Neutrophil (primary cell): ENCODE results near the gene LRIT2.

Source experiments
- H3K27ac ChIP-seq: fragments of 200-600 bp; sonication (generic); 2 replicates; pipeline ENCODE4 v1.5.1; 2016; ENCODE audit warnings: mild to moderate bottlenecking, moderate library complexity
- H3K27me3 ChIP-seq: fragments of 200-600 bp; sonication (generic); 2 replicates; pipeline ENCODE4 v1.6.0; 2016; ENCODE audit warnings: mild to moderate bottlenecking
- H3K36me3 ChIP-seq: fragments of 200-600 bp; sonication (generic); 2 replicates; pipeline ENCODE4 v1.5.1; 2017
- H3K4me1 ChIP-seq, 2 experiments: fragments of 200-600 bp in 1 of 2; sonication (generic) in 1 of 2; 1 replicate in 1 of 2; 2 replicates in 1 of 2; pipeline versions ENCODE4 v1.5.1 to v1.6.1; 2013 to 2016; ENCODE audit warnings: low read depth in 1 of 2, low read length in 1 of 2, mild to moderate bottlenecking in 1 of 2, moderate library complexity in 1 of 2; ENCODE audit not compliant: control insufficient read depth in 1 of 2, insufficient read depth in 1 of 2
- H3K4me3 ChIP-seq, 2 experiments: fragments of 200-600 bp in 1 of 2; sonication (generic) in 1 of 2; 1 replicate in 1 of 2; 2 replicates in 1 of 2; pipeline ENCODE4 v1.5.1; 2013 to 2016; ENCODE audit warnings: low read depth in 1 of 2, low read length in 1 of 2, mild to moderate bottlenecking in 1 of 2, moderate library complexity in 1 of 2
- H3K9me3 ChIP-seq: fragments of 200-600 bp; sonication (generic); 2 replicates; pipeline ENCODE4 v1.5.1; 2016
- CTCF ChIP-seq: fragments of 200-600 bp; sonication (generic); IDR thresholded peaks from 2 replicates; pipeline ENCODE4 v1.5.1; 2016; ENCODE audit warnings: antibody characterized with exemption

Gene LRIT2

DNA sequence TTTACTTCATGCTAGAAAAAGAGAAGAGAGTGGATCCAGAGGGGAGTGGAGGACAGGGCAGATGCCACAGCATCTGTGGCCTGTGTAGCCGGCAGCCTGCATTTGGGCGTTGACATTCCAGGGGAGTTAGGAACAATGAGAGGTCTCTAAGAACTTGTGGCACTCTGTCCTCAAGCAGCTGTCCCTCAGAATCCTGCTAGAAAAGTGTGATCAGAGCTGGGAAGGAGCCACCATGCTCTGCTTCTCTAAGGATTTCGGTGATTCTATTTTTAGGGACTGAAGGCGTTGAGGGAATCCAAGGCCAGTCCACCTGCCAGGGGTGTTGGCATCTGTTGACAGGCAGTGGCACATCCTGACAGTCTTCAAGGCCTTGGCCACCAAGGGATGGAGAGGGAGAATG lies 7.6 kb downstream of the LRIT2 start:
- Histone ChIP-seq H3K27me3 (peaks cover 14% of the 10 kb centered on the region), H3K36me3 (no peaks in the 10 kb centered on the region), H3K9me3 (no peaks in the 10 kb centered on the region), H3K27ac (no peak overlapping the region), H3K4me1 (no peaks in the 10 kb centered on the region), H3K4me3 (no peak overlapping the region)
- no peak for TF ChIP-seq CTCF

- Histone ChIP-seq H3K4me1 (no peaks in the 10 kb centered on the region), H3K27me3 (peaks cover 14% of the 10 kb centered on the region), H3K9me3 (no peaks in the 10 kb centered on the region), H3K4me3 (no peak overlapping the region), H3K27ac (no peak overlapping the region), H3K36me3 (no peaks in the 10 kb centered on the region)
- TF ChIP-seq CTCF, result no peak
These were observed 8.5 kb downstream of the LRIT2 start for GRCh38 chr10:84216834-84217233.

- TF ChIP-seq CTCF, result no peak
- Histone ChIP-seq H3K4me3 (no peak overlapping the region), H3K9me3 (no peaks in the 10 kb centered on the region), H3K36me3 (no peaks in the 10 kb centered on the region), H3K27me3 (peaks cover 20% of the 10 kb centered on the region), H3K4me1 (no peaks in the 10 kb centered on the region), H3K27ac (no peak overlapping the region)
These were observed 10.6 kb downstream of the LRIT2 start for GRCh38 chr10:84214612-84215235.

DNA sequence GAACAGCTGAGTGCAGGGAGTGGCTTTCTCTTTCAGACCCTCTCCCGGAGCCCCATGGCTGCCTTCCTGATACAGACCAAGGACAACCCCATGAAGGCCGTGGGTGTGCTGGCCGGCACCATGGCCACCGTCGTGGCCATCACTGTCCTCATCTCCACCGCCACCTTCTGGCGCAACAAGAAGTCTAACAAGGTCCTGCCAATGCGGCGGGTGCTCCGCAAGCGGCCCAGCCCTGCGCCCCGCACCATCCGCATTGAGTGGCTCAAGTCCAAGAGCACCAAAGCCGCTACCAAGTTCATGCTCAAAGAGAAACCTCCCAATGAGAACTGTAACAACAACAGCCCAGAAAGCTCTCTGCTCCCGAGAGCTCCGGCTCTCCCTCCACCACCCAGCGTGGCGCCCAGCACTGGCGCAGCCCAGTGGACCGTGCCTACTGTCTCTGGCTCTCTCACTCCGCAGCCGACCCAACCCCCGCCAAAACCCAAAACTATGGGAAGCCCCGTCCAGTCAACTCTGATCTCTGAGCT lies 11.2 kb downstream of the LRIT2 start:
- no peaks in the 10 kb centered on the region for H3K36me3 ChIP-seq
- H3K27me3 ChIP-seq, result peaks cover 16% of the 10 kb centered on the region
- no peaks in the 10 kb centered on the region for H3K9me3 ChIP-seq
- H3K4me1 ChIP-seq, result no peaks in the 10 kb centered on the region
- no peak for TF ChIP-seq CTCF
- no peak overlapping the region for H3K4me3 ChIP-seq
- no peak overlapping the region for H3K27ac ChIP-seq

- peaks cover 24% of the 10 kb centered on the region for H3K27me3 ChIP-seq
- no peak for TF ChIP-seq CTCF
These were observed 12.3 kb downstream of the LRIT2 start for GRCh38 chr10:84213076-84213475.

More at GRCh38 chr10:84213076-84213475, 12.3 kb downstream of the LRIT2 start:
- Histone ChIP-seq H3K36me3 (no peaks in the 10 kb centered on the region), H3K27ac (no peak overlapping the region), H3K4me1 (no peaks in the 10 kb centered on the region), H3K4me3 (no peak overlapping the region), H3K9me3 (no peaks in the 10 kb centered on the region)
